Gastroesophageal sphincter (tissue), 3 donors: ENCODE measurements around the gene FNDC11.

ENCODE experiments used
- CTCF ChIP-seq, 4 experiments: fragments of 200-600 bp in 2 of 4; fragments of 450-650 bp in 2 of 4; sonication (generic) in 1 of 4; IDR thresholded peaks; one replicate each; pipeline ENCODE4 v1.5.1; 2017 to 2019; ENCODE audit warnings: antibody characterized with exemption in 4 of 4, mild to moderate bottlenecking in 2 of 4, moderate library complexity in 2 of 4
- EP300 ChIP-seq: sonication (generic); formaldehyde crosslinking; IDR thresholded peaks from one replicate; pipeline ENCODE4 v1.6.1; 2017; ENCODE audit warnings: antibody characterized with exemption, mild to moderate bottlenecking
- POLR2A ChIP-seq, 2 donors: fragments of 450-650 bp; IDR thresholded peaks; one replicate each; pipeline ENCODE4 v1.6.1; 2017; ENCODE audit warnings: antibody characterized with exemption in 2 of 2, mild to moderate bottlenecking in 2 of 2, moderate library complexity in 1 of 2
- POLR2AphosphoS5 ChIP-seq: sonication (generic); formaldehyde crosslinking; IDR thresholded peaks from one replicate; pipeline ENCODE4 v1.6.1; 2017; ENCODE audit warnings: antibody characterized with exemption

GRCh38 chr20:63596423-63596822 is 42.5 kb downstream of the FNDC11 start:
- TF ChIP-seq POLR2AphosphoS5: no peak
- no peak for TF ChIP-seq POLR2A (IDR thresholded peaks at IDR 0.05)
- TF ChIP-seq EP300: no peak
- no peak for TF ChIP-seq CTCF (IDR thresholded peaks at IDR 0.05)
